Gastrocnemius medialis (tissue), 4 donors: ENCODE measurements around the gene EYS.

Source experiments
- POLR2A ChIP-seq, 2 donors: fragments of 450-650 bp; IDR thresholded peaks; one replicate each; pipeline ENCODE4 v1.6.1; 2017; ENCODE audit warnings: antibody characterized with exemption in 2 of 2, mild to moderate bottlenecking in 2 of 2, moderate library complexity in 2 of 2
- TF ChIP-seq, protein P1 (sequence below), 5 experiments: fragments of 450-650 bp in 3 of 5; fragments of 200-600 bp in 2 of 5; sonication (generic) in 2 of 5; IDR thresholded peaks in 4 of 5; conservative IDR thresholded peaks in 1 of 5; 1 replicate in 4 of 5; 2 replicates in 1 of 5; pipeline ENCODE4 v1.5.1; 2016 to 2019; ENCODE audit warnings: antibody characterized with exemption in 5 of 5, mild to moderate bottlenecking in 3 of 5, moderate library complexity in 3 of 5

DNA sequence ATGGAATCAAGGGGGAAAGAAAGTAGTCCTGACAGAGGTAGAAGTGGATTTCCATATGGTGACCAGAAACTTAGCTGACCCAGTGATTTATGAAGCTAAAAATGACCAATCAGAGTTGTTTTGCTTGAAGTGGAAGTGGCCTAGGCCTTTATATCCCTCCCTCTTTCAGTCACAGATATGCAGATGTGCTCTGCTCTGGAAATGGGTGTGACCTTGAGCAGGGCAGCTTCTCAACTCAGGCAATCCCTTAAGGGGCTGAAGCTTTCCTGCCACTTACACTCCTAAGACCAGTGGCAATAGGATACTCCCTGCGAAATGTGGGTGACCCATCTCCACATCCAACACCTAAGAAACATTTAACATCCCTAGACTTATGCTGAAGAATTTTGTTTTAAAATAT lies 256.6 kb downstream of the EYS start:
- TF ChIP-seq, protein P1, sequence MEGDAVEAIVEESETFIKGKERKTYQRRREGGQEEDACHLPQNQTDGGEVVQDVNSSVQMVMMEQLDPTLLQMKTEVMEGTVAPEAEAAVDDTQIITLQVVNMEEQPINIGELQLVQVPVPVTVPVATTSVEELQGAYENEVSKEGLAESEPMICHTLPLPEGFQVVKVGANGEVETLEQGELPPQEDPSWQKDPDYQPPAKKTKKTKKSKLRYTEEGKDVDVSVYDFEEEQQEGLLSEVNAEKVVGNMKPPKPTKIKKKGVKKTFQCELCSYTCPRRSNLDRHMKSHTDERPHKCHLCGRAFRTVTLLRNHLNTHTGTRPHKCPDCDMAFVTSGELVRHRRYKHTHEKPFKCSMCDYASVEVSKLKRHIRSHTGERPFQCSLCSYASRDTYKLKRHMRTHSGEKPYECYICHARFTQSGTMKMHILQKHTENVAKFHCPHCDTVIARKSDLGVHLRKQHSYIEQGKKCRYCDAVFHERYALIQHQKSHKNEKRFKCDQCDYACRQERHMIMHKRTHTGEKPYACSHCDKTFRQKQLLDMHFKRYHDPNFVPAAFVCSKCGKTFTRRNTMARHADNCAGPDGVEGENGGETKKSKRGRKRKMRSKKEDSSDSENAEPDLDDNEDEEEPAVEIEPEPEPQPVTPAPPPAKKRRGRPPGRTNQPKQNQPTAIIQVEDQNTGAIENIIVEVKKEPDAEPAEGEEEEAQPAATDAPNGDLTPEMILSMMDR (IDR thresholded peaks at IDR 0.05 in 4 of 5, conservative IDR thresholded peaks at IDR 0.05 in 1 of 5): no peak
- TF ChIP-seq POLR2A (IDR thresholded peaks at IDR 0.05): no peak
